ENCODE results near the gene CELA1. TPM values are rescaled to one million over a fixed set of nuclear protein-coding genes. Genes with fewer than 3 reads are reported as not detected.
"Not testable (repeated sequence)": the region's sequence is repeated elsewhere in the genome, so short reads cannot be mapped to it uniquely, and the experiment has no call there.

CELA1 gene
- total RNA-seq, 1 donor from 2014 or later, result not detected

GRCh38 chr12:51342416-51342815 is 4.1 kb downstream of the CELA1 start:
- TF ChIP-seq, protein P1, sequence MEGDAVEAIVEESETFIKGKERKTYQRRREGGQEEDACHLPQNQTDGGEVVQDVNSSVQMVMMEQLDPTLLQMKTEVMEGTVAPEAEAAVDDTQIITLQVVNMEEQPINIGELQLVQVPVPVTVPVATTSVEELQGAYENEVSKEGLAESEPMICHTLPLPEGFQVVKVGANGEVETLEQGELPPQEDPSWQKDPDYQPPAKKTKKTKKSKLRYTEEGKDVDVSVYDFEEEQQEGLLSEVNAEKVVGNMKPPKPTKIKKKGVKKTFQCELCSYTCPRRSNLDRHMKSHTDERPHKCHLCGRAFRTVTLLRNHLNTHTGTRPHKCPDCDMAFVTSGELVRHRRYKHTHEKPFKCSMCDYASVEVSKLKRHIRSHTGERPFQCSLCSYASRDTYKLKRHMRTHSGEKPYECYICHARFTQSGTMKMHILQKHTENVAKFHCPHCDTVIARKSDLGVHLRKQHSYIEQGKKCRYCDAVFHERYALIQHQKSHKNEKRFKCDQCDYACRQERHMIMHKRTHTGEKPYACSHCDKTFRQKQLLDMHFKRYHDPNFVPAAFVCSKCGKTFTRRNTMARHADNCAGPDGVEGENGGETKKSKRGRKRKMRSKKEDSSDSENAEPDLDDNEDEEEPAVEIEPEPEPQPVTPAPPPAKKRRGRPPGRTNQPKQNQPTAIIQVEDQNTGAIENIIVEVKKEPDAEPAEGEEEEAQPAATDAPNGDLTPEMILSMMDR (IDR thresholded peaks at IDR 0.05; ENCODE audit: unreplicated experiment), result no peak
- no peaks in the 10 kb centered on the region for H3K36me3 Mint-ChIP-seq (ENCODE audit: insufficient read depth)
- H3K27ac Mint-ChIP-seq, result peak overlapping the region; percentile 21
- DNase-seq (ENCODE audit: low spot score, unreplicated experiment), result no peak
- no peaks in the 10 kb centered on the region for H3K27me3 Mint-ChIP-seq
- H3K4me3 Mint-ChIP-seq (ENCODE audit: low read depth), result no peak overlapping the region
- peaks cover 6% of the 10 kb centered on the region for H3K4me1 Mint-ChIP-seq (ENCODE audit: low read depth)
- H3K9me3 Mint-ChIP-seq (ENCODE audit: low read depth), result no peaks in the 10 kb centered on the region

GRCh38 chr12:51341251-51342007 is 5.0 kb downstream of the CELA1 start:
- no peaks in the 10 kb centered on the region for H3K36me3 Mint-ChIP-seq (ENCODE audit: insufficient read depth)
- no peaks in the 10 kb centered on the region for H3K9me3 Mint-ChIP-seq (ENCODE audit: low read depth)
- peaks cover 3% of the 10 kb centered on the region for H3K27me3 Mint-ChIP-seq
- H3K4me3 Mint-ChIP-seq (ENCODE audit: low read depth), result peak overlapping the region; percentile 22
- DNase-seq (ENCODE audit: low spot score, unreplicated experiment), result peak; percentile 46
- H3K27ac Mint-ChIP-seq, result peak overlapping the region; percentile 15
- TF ChIP-seq, protein P1 (IDR thresholded peaks at IDR 0.05; ENCODE audit: unreplicated experiment), result peak; percentile 97
- H3K4me1 Mint-ChIP-seq (ENCODE audit: low read depth), result peaks cover 6% of the 10 kb centered on the region

- Mint-ChIP-seq H3K27me3 (peaks cover 3% of the 10 kb centered on the region), H3K27ac (no peak overlapping the region), H3K9me3 (ENCODE audit: low read depth) (no peaks in the 10 kb centered on the region), H3K4me3 (ENCODE audit: low read depth) (no peak overlapping the region), H3K4me1 (ENCODE audit: low read depth) (peaks cover 3% of the 10 kb centered on the region), H3K36me3 (ENCODE audit: insufficient read depth) (no peaks in the 10 kb centered on the region)
- TF ChIP-seq, protein P1 (IDR thresholded peaks at IDR 0.05; ENCODE audit: unreplicated experiment), result no peak
- DNase-seq (ENCODE audit: low spot score, unreplicated experiment), result no peak
These were observed 6.7 kb downstream of the CELA1 start for GRCh38 chr12:51339750-51340149.

DNA sequence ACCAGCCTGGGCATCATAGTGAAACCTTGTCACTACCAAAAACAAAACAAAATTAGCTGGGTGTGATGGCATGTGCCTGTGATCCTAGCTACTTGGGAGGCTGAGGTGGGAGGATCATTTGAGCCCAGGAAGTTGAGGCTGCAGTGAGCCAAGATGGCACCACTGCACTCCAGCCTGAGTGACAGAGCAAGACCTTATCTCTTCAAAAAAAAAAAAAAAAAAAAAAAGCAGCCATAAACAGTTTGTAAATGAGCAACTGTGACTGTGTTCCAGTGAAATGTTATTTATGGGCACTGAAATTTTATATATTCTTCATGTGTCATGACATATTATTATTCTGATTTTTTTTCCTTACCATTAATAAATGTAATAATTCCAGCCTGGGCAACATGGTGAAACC is 9.1 kb downstream of the CELA1 start:
- DNase-seq (ENCODE audit: low spot score, unreplicated experiment); H3K27ac Mint-ChIP-seq; H3K36me3 Mint-ChIP-seq (ENCODE audit: insufficient read depth); H3K27me3 Mint-ChIP-seq; H3K9me3 Mint-ChIP-seq (ENCODE audit: low read depth); H3K4me1 Mint-ChIP-seq (ENCODE audit: low read depth); H3K4me3 Mint-ChIP-seq (ENCODE audit: low read depth): not testable (repeated sequence)

- Mint-ChIP-seq H3K36me3 (ENCODE audit: insufficient read depth) (no peaks in the 10 kb centered on the region), H3K4me1 (ENCODE audit: low read depth) (no peaks in the 10 kb centered on the region), H3K27ac (peak overlapping the region; percentile 15), H3K4me3 (ENCODE audit: low read depth) (no peak overlapping the region), H3K27me3 (peaks cover 3% of the 10 kb centered on the region), H3K9me3 (ENCODE audit: low read depth) (no peaks in the 10 kb centered on the region)
- TF ChIP-seq, protein P1 (IDR thresholded peaks at IDR 0.05; ENCODE audit: unreplicated experiment), result no peak
- DNase-seq (ENCODE audit: low spot score, unreplicated experiment), result no peak
These were observed 10.5 kb downstream of the CELA1 start for GRCh38 chr12:51335931-51336330.

DNA sequence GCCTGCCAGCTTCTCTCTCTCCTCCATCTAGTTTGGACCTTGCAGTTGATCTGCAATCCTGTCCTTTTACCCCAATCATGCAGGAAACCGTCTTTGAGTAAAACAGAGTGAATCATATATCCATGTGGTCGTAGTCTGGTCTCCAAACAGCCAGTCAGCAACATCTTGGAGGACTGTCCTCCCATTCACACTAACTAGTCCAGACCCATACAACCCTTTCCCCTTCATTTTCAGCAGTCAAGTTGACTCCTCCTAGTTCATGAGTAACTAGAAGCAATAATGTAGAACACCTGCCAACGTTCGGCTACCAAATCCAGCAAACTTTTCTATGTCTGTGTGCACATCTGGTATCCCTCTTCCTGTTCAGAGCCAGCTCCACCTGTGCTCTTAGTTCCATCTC is 11.7 kb downstream of the CELA1 start:
- Mint-ChIP-seq H3K27me3 (peaks cover 3% of the 10 kb centered on the region), H3K36me3 (ENCODE audit: insufficient read depth) (no peaks in the 10 kb centered on the region), H3K27ac (no peak overlapping the region), H3K9me3 (ENCODE audit: low read depth) (no peaks in the 10 kb centered on the region), H3K4me1 (ENCODE audit: low read depth) (no peaks in the 10 kb centered on the region), H3K4me3 (ENCODE audit: low read depth) (no peak overlapping the region)
- DNase-seq (ENCODE audit: low spot score, unreplicated experiment), result no peak
- TF ChIP-seq, protein P1 (IDR thresholded peaks at IDR 0.05; ENCODE audit: unreplicated experiment), result no peak

Data from progenitor cell of endocrine pancreas (in vitro differentiated cells).